Measurements from ENCODE around the gene NUDT8. TPM values are rescaled to one million over a fixed set of nuclear protein-coding genes. Genes with fewer than 3 reads are reported as not detected.

Gene NUDT8
- total and polyA plus RNA-seq, 10 of the 15 experiments (the other 5 are each of a cell fraction or from before 2014, with no cell fraction given) = 0.32 to 18.2 (median 9.8) TPM

- TF ChIP-seq KAT2A (conservative IDR thresholded peaks at IDR 0.05; ENCODE audit: control insufficient read depth, low read depth, low read length) (no peak), E2F4 (IDR thresholded peaks at IDR 0.05; ENCODE audit: low read depth, low read length) (no peak), NR2C1 (IDR thresholded peaks at IDR 0.05) (no peak), SP1 (IDR thresholded peaks at IDR 0.05; ENCODE audit: low read depth, low read length) (peak; percentile 28), SREBF1 (IDR thresholded peaks at IDR 0.05; ENCODE audit: low read length) (no peak), BHLHE40 (IDR thresholded peaks at IDR 0.05; ENCODE audit: borderline replicate concordance in 1 of 2, low read depth in 2 of 2, low read length in 1 of 2) (peak in 1 of 2 experiments; percentile 35; a peak in 1 of 4 replicates), ZBTB4 (CRISPR knock-in tag; IDR thresholded peaks at IDR 0.05) (no peak), KDM1A (IDR thresholded peaks at IDR 0.05; ENCODE audit: borderline replicate concordance) (no peak), GABPA (IDR thresholded peaks at IDR 0.05; ENCODE audit: low read depth) (no peak), SMAD5 (IDR thresholded peaks at IDR 0.05; ENCODE audit: low read depth) (no peak), PRDM15 (CRISPR knock-in tag; IDR thresholded peaks at IDR 0.05) (no peak), RCOR1 (conservative IDR thresholded peaks at IDR 0.05; ENCODE audit: low read depth, low read length) (no peak), TAF1 (IDR thresholded peaks at IDR 0.05; ENCODE audit: borderline replicate concordance, low read depth, low read length) (0 out of 2 replicates have a peak, but pooled peaks have one; percentile 31), ZNF274 (IDR thresholded peaks at IDR 0.05; ENCODE audit: insufficient read depth, insufficient read length) (no peak), IRF3 (IDR thresholded peaks at IDR 0.05) (no peak), ZNF592 (IDR thresholded peaks at IDR 0.05) (no peak)
Measured at GRCh38 chr11:67630228-67630942, 648 bp upstream of the NUDT8 start (continued).
